GM21737 (cell line): ENCODE measurements around the gene FRMD8.

Experiments
- ATAC-seq: cut with Tn5 transposase; IDR thresholded peaks from one replicate; pipeline ENCODE4 v1.9.1; 2021; ENCODE audit warnings: mild to moderate bottlenecking, moderate library complexity; ENCODE audit not compliant: unreplicated experiment

The FRMD8 gene

DNA sequence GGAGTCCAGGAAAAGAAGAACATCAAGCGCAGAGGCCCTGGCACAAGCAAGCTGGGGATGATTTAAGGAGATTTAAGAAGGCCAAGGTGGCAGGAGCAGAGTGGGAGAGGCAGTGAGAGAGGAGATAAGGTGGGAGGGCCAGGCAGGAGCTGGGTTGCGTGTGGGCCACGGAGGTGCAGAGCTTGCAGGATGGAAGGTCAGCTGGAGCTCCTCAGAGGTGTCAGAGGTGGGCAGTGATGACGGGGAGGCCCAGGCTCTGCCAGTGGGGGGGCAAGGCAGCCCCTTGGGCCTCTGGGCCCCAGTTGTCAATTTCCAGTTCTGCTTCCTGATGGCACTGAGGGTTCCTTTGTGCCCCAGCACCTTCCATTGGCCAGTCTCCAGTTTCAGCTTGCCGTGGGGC is 6.5 kb downstream of the FRMD8 start:
- no peak for ATAC-seq

GRCh38 chr11:65393513-65394079 is 7.2 kb downstream of the FRMD8 start:
- ATAC-seq, result no peak

DNA sequence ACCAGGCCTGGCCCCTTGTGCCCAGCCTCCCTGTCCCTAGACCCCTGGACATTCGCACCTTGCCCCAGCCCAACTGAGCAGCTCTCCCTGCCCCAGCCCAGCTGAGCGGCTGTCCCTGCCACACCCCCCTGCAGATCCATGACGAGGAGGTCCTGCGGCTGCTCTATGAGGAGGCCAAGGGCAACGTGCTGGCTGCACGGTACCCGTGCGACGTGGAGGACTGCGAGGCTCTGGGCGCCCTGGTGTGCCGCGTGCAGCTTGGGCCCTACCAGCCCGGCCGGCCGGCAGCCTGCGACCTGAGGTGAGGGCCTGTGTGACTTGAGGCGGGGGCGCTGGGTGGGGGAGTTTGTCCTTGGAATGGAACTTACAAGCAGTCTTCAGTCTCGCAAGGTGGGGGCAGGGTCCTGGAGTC is 7.7 kb downstream of the FRMD8 start:
- no peak for ATAC-seq

DNA sequence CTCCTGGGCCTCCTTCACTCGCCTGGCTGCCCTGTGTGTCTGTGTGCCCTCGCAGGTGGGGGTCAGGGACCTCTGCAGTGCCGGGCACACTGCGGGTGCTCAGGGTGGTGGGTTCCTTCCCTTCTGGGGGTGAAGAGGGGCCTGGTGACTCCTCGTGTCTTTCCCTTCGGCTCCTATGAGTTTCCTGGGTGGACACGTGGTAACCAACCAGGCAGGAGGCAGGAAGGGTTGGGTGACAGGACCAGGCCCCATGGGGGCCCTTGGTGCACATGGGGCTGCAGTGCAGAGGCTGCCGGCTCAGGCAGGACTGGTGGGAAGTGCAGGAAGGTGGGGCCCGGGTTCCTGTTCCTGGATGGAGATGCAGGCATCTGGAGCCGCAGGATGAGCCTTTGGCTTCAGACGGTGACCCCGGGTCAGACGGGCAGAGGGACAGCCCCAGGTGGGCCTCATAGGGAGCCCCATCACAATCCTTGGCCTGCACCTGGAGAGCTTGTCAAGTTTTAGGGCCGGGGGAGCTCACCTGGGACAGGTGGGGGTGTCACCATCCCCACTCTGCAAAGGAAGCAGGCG is 9.6 kb downstream of the FRMD8 start:
- ATAC-seq, result no peak

GRCh38 chr11:65396769-65397745 is 10.6 kb downstream of the FRMD8 start:
- no peak for ATAC-seq

GRCh38 chr11:65398362-65398910 is 12.0 kb downstream of the FRMD8 start:
- ATAC-seq, result no peak

DNA sequence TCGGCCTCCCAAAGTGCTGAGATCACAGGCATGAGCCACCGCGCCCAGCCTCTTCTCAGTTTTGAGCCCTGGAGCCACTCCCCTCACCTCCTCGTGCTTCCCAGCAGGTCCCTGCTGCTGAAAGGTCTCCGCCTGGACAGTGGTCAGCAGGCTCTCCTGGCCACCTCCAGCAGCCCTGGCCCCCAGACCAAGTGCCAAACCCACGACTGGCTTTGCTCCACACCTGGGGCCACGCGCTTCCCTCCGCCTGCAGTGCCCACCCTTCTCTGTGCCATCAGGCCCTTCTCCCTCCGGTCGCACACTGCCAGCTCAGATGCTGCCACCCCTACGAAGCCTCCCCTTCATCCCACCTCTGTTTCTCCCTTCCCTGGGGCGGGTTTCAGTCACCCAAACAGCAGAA is 12.8 kb downstream of the FRMD8 start:
- ATAC-seq, result no peak

DNA sequence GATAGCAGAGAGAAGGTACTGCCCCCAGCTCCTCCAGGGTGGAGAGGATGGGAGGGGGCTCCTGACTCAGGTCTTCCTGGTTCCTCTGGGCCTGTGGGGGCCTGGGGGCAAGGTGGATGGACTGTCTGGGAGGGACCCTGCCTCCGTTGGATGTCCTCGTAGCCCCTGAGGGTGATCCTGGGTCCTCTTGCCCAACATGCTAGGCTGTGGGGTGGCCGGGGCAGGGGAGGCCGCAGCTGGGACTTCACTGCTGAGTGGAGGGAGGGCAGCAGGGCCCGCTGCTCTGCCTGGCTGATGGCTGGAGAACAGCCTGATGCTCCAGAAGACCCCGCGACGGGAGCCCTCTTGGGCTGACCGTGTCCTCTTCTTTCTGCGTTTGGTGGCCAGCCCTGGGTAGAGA is 13.4 kb downstream of the FRMD8 start:
- no peak for ATAC-seq

DNA sequence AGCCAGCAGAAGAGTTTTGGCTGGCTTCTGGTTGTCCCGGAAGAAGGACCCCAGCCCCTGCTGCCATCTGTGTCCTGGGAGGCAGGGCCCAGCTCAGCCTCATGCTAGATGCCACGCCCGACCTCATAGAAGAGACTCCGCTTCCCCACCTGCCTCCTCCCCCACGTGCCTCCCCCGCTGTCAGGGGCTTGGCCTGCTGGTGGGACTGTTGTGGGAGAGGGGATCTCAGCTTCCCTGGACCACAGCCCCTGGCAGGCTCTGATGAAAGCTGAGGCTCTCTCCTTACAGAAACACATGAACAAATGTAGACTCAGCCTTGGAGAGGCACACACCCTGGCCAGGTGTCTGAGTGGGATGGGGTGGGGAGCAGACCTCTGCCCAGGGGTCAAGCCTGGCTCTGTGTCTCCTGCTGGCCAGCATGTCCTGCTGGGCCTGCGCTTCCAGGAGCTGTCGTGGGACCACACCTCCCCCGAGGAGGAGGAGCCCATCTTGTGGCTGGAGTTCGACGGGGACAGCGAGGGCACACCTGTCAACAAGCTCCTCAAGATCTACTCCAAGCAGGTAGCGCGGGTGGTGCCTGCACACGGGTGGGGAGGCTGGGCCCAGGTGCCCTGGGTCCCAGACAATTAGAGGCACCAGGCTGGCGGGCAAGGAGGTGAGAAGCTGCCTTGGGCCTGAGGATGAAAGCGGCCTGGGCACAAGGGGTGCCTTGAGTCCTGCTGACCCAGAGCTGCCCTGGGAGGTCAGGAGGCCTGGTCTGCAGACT is 14.1 kb downstream of the FRMD8 start:
- no peak for ATAC-seq

DNA sequence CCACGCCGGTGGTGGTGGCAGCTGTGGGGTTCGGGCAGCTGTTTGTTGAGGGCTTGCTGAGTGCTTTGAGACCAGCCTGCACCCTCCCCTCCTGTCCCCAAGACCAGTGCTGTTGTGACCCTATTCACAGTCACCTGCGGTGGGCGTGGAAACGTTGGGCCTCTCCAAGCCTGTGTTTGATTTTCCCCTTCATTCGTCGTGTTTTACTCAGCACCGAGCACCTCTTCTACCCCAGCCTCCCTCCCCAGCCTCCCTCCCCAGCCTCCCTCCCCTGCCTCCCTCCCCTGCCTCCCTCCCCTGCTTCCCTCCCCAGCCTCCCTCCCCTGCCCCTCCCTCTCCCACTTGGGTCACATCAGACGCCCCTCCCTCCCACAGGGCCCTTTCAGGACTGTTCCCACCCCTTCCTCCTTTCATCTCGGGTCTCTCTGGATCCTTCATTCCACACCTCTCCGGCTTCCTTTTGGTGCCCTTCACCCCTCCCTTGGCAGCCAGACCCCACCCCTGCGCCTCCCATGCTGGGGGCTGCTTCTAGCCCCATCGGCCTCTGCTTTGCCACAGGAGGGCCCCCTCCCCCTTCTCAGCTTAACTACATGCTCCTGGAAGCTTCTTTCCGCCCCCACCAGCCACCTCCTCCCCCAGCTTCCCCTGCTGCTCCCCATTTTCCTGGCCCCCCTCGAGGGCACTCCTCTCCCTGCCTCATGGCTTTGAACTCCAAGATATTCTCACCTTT is 14.8 kb downstream of the FRMD8 start:
- ATAC-seq, result no peak

GRCh38 chr11:65401803-65402248 is 15.4 kb downstream of the FRMD8 start:
- no peak for ATAC-seq

DNA sequence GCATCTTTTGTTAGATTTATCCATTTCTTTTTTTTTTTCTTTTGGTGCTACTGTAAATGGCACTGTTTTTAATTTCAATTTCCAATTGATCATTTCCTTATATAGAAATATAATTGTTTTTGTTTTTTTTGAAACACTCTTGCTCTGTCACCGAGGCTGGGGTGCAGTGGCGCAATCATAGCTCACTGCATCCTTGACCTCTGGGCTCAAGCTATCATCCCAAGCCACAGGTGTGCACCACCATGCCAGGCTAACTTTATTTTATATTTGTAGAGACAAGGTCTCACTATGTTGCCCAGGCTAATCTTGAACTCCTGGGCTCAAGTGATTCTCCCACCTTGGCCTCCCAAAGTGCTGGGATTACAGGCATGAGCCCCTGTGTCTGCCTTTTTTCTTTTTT is 16.4 kb downstream of the FRMD8 start:
- no peak for ATAC-seq

- no peak for ATAC-seq
These were observed 17.2 kb downstream of the FRMD8 start for GRCh38 chr11:65403607-65404121.

- no peak for ATAC-seq
These were observed 17.8 kb downstream of the FRMD8 start for GRCh38 chr11:65404210-65404609.

GRCh38 chr11:65404638-65405339 is 18.4 kb downstream of the FRMD8 start:
- no peak for ATAC-seq

DNA sequence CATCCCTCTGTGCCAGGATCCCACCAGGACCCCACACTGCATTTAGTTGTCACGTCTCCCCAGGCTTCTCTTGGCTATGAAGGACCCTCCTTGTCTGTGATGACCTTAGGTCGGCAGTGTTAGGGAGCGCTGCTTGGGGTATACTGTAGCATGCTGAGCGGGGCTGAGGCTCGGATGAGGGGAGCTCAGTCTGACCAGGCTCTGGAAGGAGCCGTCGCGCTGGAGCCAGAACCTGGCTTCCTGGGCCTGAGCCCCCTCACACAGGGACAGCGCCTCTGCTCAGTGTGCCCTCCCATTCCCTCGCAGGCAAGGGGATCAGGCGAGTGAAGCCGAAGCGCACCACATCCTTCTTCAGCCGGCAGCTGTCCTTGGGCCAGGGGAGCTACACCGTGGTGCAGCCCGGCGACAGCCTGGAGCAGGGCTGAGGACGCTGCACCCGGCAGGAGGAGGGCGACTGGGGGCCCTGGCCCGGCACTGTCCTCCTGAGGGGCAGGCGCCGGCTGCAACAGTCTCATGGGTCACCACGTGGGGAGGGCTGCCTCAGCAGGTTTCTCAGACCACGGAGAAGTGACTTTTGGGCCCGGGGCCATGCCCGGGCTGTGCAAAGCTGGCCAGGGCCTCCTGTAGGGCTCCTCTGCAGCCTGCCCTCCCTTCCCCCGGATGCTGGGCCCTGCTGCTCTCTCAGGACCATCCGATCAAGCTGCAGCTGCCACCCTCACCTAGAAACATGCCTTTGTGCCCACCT is 24.7 kb downstream of the FRMD8 start:
- ATAC-seq, result no peak

GRCh38 chr11:65411681-65412070 is 25.2 kb downstream of the FRMD8 start:
- no peak for ATAC-seq

- no peak for ATAC-seq
These were observed 26.0 kb downstream of the FRMD8 start for GRCh38 chr11:65412271-65413076.
